T-helper 2 cell treated with Interferon-gamma antibody and Interleukin-4, amounts not matched to agents 5 μg/mL and 100 μg/mL, for 36 hours (primary cell): Measurements from ENCODE around the gene TMEM30B.
A peak's percentile ranks its signal among the peaks of the same experiment; 100 is the strongest.
"Not testable (repeated sequence)": the region's sequence is repeated elsewhere in the genome, so short reads cannot be mapped to it uniquely, and the experiment has no call there.

Experiments
- DNase-seq: peaks from one replicate; pipeline ENCODE4 v3.0.0; 2021; ENCODE audit warnings: low spot score
- H3K27ac Mint-ChIP-seq: one replicate; pipeline ENCODE4 v1.8.0; 2021; ENCODE audit warnings: mild to moderate bottlenecking, mixed read lengths
- H3K27me3 Mint-ChIP-seq: one replicate; pipeline ENCODE4 v1.8.0; 2021; ENCODE audit warnings: low read depth, mixed read lengths
- H3K36me3 Mint-ChIP-seq: one replicate; pipeline ENCODE4 v1.8.0; 2021; ENCODE audit warnings: low read depth, mixed read lengths
- H3K4me1 Mint-ChIP-seq: one replicate; pipeline ENCODE4 v1.8.0; 2021; ENCODE audit warnings: low read depth, mixed read lengths
- H3K4me3 Mint-ChIP-seq: one replicate; pipeline ENCODE4 v1.8.0; 2022; ENCODE audit warnings: mild to moderate bottlenecking, moderate library complexity, mixed read lengths
- H3K9me3 Mint-ChIP-seq: one replicate; pipeline ENCODE4 v1.8.0; 2021; ENCODE audit warnings: mixed read lengths

The TMEM30B gene

DNA sequence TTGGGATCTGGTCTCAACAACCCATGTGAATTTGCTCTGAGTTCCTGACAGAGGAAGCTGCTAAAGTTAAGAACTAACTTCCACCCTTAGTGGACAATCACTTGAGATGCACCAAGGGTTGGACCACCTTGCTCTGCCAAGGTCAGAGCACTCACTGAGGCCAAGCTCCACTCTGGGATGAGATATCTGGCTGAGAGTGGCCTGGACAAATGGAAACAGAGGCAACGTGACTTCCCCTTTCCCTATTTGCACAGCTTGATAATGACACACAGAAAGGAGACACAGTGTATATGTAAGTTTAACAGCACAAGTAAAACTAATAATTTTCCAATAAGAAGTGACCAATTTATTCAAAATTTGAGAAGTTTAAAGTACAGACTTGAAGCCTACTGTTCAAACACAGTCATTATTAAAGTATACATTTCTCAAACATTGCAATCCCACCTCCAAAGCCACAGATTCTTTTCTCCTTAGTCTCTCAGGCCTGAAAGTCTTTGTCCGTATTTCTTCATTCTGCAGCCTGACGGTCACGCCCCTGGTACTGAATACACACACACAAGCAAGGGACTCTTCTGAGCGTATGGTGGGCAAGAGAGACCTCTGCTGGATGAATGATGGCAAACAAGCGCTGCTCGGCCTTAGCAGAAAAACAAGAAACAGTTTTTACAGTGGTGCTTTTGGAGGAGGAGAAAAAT lies 28.6 kb downstream of the TMEM30B start:
- Mint-ChIP-seq H3K27ac (no peak overlapping the region), H3K9me3 (no peaks in the 10 kb centered on the region), H3K4me3 (no peak overlapping the region), H3K4me1 (peaks cover 14% of the 10 kb centered on the region), H3K27me3 (peaks cover 24% of the 10 kb centered on the region), H3K36me3 (no peaks in the 10 kb centered on the region)
- DNase-seq, result peak; percentile 62

DNA sequence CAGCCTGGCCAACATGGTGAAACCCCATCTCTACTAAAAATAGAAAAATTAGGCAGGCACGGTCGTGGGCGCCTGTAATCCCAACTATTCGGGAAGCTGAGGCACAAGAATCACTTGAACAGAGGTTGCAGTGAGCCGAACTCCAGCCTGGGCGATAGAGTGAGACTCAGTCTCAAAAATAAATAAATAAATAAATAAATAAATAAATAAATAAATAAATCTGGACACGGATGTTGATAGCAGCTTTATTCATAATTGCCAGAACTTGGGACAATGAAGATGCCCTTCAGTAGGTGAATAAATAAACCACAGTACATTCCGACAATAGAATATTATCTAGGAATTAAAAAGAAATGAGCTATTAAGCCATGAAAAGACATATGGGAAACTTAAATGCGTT lies 31.1 kb downstream of the TMEM30B start:
- H3K4me1 Mint-ChIP-seq, result peaks cover 15% of the 10 kb centered on the region
- H3K9me3 Mint-ChIP-seq, result no peaks in the 10 kb centered on the region
- H3K27ac Mint-ChIP-seq, result no peak overlapping the region
- H3K4me3 Mint-ChIP-seq, result no peak overlapping the region
- peaks cover 2% of the 10 kb centered on the region for H3K36me3 Mint-ChIP-seq
- DNase-seq, result no peak
- peaks cover 15% of the 10 kb centered on the region for H3K27me3 Mint-ChIP-seq

DNA sequence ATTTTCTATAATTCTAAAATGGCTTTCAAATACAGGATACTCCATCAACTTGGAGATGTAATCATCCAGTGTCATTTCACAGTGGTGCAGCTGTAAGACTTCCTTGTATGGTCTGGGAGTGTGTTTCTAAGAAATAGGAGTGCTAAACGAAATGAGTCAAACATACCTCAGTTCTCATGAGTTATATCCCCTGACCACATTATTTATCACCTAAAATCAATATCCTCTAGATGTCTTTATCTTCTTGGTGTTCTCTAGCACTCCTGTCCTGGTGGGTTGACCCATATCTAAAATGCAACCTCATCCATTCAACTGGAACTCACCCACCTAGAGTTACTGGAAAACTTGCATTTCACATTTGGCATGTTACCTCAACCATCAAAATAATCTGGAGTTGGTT lies 33.2 kb downstream of the TMEM30B start:
- DNase-seq, result peak; percentile 10
- peak overlapping the region; percentile 1 for H3K4me3 Mint-ChIP-seq
- peaks cover 2% of the 10 kb centered on the region for H3K36me3 Mint-ChIP-seq

DNA sequence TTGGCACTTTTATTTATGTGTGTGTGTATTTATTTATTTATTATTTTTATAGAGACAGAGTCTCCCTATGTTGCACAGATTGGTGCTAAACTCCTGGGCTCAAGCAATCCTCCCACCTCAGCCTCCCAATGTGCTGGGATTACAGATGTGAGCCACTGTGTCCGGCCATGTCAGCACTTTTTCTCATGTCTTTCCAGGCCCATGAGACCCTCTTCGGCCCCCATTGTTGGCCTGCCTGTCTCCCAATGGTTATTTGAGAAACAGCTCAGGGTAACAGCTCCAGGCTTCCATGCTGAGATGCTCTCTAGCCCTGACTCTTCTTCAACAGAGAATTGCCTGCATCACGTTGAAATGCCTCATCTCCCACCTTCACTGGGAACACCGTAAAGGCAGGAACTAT lies 34.4 kb downstream of the TMEM30B start:
- Mint-ChIP-seq H3K27me3 (no peaks in the 10 kb centered on the region), H3K4me3 (no peak overlapping the region), H3K27ac (no peak overlapping the region), H3K4me1 (peaks cover 13% of the 10 kb centered on the region), H3K36me3 (peaks cover 6% of the 10 kb centered on the region), H3K9me3 (peaks cover 5% of the 10 kb centered on the region)
- DNase-seq, result no peak

More for the DNA sequence above, 33.2 kb downstream of the TMEM30B start:
- peaks cover 13% of the 10 kb centered on the region for H3K4me1 Mint-ChIP-seq
- H3K9me3 Mint-ChIP-seq, result no peaks in the 10 kb centered on the region
- peak overlapping the region; percentile 53 for H3K27ac Mint-ChIP-seq
- peaks cover 2% of the 10 kb centered on the region for H3K27me3 Mint-ChIP-seq

DNA sequence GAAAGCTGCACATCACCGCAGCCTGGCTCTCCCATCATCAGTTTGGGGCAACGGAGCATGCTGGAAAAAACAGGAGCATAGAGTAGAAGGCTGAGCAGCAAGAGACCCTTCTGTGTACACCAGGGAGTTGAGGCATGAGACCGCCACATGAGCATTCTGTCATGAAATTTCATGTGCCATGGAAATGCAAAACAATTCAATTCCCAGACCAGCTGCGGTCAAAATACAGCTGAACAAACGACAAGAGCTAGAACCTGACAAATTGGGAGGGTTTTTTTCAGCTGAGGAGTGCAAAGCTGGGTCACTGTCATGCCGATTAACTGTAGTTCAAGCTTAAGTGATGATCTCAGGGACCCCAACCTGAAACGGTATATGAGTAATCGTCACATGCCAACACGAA lies 37.1 kb downstream of the TMEM30B start:
- H3K27me3 Mint-ChIP-seq, result no peaks in the 10 kb centered on the region
- no peak overlapping the region for H3K4me3 Mint-ChIP-seq
- no peak for DNase-seq
- peaks cover 30% of the 10 kb centered on the region for H3K9me3 Mint-ChIP-seq
- H3K36me3 Mint-ChIP-seq, result peaks cover 10% of the 10 kb centered on the region
- no peak overlapping the region for H3K27ac Mint-ChIP-seq
- H3K4me1 Mint-ChIP-seq, result peaks cover 13% of the 10 kb centered on the region

DNA sequence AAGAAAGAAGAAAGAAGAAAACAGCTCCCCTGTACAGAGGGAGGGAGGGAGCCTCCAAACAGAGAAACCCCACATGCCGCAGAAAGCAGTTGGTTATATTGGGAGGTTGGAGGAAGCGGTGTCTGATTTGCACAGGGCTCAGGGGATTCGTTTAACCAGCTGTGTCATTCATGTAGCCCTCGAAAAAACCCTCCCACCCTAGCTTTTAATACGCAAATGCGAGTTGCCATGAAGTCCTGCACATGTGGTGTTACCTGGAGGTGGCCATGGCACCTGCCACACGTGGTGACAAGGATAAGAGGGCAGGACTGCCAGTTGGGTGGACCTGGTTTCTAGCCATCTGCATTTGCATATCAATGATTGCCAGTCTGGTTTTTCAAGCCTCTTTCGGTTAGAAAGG lies 40.9 kb downstream of the TMEM30B start:
- Mint-ChIP-seq H3K4me1 (no peaks in the 10 kb centered on the region), H3K36me3 (peaks cover 9% of the 10 kb centered on the region), H3K27me3 (no peaks in the 10 kb centered on the region), H3K4me3 (no peak overlapping the region), H3K9me3 (peaks cover 31% of the 10 kb centered on the region), H3K27ac (no peak overlapping the region)
- no peak for DNase-seq

DNA sequence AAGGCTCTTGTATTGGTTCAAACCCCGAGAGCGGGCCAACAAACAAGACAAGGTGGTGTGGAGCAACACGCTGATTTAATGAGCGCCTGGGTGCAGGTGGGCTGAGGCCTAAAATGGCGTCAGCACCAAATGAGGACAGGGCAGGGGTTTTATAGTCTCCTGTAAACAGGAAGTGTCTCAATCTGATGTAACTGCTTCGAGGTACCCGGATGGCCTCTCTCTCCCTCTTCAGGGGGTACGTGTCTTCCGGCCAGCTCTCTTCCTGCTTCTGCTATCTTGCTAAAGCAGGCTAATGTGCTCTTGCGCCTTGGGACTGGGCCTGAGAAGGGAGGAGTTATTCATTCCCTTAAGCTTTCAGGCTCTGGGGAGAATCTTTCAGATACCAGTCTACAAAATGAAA lies 41.9 kb downstream of the TMEM30B start:
- H3K4me1 Mint-ChIP-seq, H3K36me3 Mint-ChIP-seq, H3K27ac Mint-ChIP-seq, H3K4me3 Mint-ChIP-seq, DNase-seq, H3K27me3 Mint-ChIP-seq: not testable (repeated sequence)
- H3K9me3 Mint-ChIP-seq, result peaks cover 31% of the 10 kb centered on the region

DNA sequence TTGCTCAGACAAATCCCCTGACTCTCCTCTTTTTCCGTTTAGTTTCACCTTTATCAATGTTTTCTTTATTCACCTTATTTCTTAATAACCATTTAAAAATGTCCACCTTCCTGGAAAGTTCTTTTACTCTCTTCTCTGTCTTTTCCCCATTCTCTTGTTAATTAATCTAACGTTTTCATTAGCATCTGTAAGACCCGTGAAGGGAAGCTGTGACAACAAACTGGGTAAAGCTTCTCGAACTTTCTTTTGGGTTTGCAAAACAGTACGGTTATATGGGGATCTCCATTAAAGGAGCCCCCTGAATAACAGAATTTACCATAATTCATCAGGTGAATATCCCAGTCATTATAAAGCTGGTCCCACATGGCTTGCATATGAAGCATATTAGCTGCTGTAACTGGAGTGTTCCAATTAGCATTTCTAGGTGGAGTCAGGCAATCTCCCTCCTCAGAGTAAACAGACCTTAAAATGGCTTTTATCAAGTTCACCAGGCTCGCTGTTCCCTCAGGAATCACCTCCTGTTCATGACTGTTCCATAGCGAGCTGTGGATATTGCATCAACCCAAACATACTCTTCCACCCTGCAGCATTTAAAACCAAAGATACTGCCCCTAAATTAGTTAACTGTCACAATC lies 42.4 kb downstream of the TMEM30B start:
- no peak overlapping the region for H3K4me3 Mint-ChIP-seq
- DNase-seq, result no peak
- H3K27me3 Mint-ChIP-seq, result no peaks in the 10 kb centered on the region
- no peaks in the 10 kb centered on the region for H3K4me1 Mint-ChIP-seq
- H3K36me3 Mint-ChIP-seq, result peaks cover 9% of the 10 kb centered on the region
- H3K9me3 Mint-ChIP-seq, result peaks cover 31% of the 10 kb centered on the region
- no peak overlapping the region for H3K27ac Mint-ChIP-seq

DNA sequence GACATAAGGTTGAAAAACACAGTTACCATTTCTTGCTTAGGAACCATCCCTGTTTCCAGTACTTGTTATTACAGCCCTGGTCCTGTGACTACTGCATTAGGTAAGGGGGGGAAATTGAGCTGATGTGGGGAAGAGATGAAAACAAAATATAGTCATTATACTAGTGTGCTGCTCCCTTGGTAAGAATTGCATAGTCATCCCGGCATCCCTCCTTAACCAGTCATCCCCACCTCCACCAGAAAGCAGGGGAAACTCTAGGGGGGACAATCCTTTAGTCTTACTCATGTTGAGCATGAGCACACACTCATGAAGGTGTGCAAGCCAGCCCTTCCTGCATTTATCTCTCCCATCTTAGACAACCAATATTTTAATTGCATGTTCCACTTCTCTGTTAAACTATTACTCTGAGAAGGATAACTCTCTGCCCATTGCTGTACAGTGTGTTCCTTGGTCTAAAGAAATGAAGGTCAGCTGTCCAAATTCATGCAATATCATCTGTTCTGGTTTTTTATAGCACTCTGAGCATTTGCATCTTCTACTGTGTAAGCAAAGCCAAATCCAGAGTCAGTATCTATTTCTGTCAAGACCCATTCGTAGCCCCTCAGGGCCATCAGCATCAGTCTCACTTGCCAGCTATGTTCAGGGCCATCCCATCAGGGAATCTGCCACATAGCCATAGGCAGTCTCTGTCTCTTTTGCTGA lies 46.8 kb downstream of the TMEM30B start:
- H3K4me1 Mint-ChIP-seq, result peaks cover 3% of the 10 kb centered on the region
- H3K4me3 Mint-ChIP-seq, result no peak overlapping the region
- H3K36me3 Mint-ChIP-seq, result no peaks in the 10 kb centered on the region
- peaks cover 5% of the 10 kb centered on the region for H3K27me3 Mint-ChIP-seq
- no peak overlapping the region for H3K27ac Mint-ChIP-seq
- DNase-seq, result no peak
- peaks cover 5% of the 10 kb centered on the region for H3K9me3 Mint-ChIP-seq

DNA sequence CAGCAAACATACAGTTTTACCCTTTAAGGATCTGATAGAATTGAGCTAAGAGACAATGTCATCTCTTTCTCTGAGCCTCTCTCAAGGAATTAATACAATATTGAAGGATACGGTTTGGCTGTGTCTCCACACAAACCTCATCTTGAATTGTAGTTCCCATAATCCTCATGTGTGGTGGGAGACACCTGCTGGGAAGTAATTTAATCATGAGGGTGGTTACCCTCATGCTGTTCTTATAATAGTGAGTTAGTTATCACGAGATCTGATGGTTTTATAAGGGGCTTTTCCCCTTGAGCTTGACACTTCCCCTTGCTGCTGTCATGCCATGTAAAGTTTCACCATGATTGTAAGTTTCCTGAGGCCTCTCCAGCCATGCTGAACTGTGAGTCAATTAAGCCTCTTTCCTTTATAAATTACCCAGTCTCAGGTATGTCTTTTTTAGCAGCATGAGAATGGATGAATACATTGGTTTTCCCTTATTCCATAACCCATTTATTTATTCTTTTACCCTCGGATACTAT lies 47.6 kb downstream of the TMEM30B start:
- Mint-ChIP-seq H3K36me3 (no peaks in the 10 kb centered on the region), H3K27ac (no peak overlapping the region), H3K9me3 (no peaks in the 10 kb centered on the region), H3K4me1 (peaks cover 3% of the 10 kb centered on the region), H3K4me3 (no peak overlapping the region), H3K27me3 (peaks cover 5% of the 10 kb centered on the region)
- no peak for DNase-seq

DNA sequence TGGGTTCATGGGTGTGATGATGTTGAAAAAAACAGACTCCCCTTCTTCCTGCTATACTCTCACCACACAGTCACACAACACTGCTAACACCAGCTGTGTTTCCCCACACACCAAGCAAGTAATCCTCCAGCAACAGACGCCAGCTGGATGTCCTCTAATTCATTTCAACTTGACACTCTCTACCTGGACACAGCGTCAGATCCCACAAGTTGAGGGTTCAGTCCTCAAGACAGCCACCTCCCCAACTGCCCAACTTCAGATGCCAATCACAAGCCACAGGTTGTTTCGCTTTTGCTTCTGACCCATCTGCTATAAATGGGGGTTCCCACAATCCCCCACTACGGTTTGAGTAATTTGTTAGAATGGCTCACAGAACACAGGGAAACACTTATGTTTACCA lies 49.3 kb downstream of the TMEM30B start:
- peaks cover 5% of the 10 kb centered on the region for H3K27me3 Mint-ChIP-seq
- DNase-seq, result no peak
- no peaks in the 10 kb centered on the region for H3K36me3 Mint-ChIP-seq
- H3K9me3 Mint-ChIP-seq, result no peaks in the 10 kb centered on the region
- H3K4me3 Mint-ChIP-seq, result no peak overlapping the region
- H3K27ac Mint-ChIP-seq, result no peak overlapping the region
- H3K4me1 Mint-ChIP-seq, result peaks cover 3% of the 10 kb centered on the region

DNA sequence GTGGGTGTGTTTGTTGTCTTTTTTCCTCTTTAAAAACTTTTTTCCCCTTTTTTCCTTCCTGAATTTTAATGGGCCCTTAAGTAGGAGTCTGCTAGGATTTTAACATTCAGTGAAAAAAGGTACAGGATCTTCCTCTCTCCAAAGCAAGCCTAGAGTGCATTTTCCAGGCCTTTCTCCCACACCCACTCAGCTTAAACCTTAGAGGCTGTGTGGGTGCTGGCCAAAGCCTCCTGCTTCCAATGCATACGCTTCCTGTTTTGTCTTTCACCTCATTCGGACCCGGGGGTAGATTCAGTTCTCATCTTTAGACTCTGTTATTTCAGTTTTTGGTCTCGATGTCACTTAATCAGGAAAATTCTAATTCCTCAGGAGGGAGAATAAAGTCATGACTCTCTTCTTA lies 51.2 kb downstream of the TMEM30B start:
- Mint-ChIP-seq H3K9me3 (no peaks in the 10 kb centered on the region), H3K4me1 (peaks cover 5% of the 10 kb centered on the region), H3K27ac (no peak overlapping the region), H3K36me3 (no peaks in the 10 kb centered on the region), H3K4me3 (no peak overlapping the region), H3K27me3 (peaks cover 5% of the 10 kb centered on the region)
- DNase-seq, result no peak

DNA sequence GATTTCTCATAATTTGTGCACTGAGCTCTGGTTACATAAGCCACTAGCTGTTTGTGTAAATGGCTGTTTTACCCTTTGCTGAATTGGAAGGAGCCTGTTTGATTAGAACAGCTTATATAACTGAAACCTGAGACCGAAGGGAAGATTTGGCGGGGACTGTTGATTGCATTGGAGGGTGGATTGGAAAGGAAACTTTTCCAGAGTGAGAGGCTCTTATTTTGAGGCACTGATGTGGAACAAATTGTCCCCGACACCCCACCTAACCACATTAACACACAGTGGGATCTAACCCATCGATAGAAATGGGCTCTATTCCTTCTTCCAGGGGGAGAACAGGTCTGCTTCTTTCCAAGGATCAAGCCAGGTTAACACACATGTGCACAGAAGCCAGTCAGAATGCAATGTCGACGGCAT lies 51.7 kb downstream of the TMEM30B start:
- Mint-ChIP-seq H3K36me3 (no peaks in the 10 kb centered on the region), H3K4me1 (peaks cover 5% of the 10 kb centered on the region), H3K27me3 (peaks cover 5% of the 10 kb centered on the region), H3K4me3 (no peak overlapping the region), H3K27ac (no peak overlapping the region), H3K9me3 (no peaks in the 10 kb centered on the region)
- DNase-seq, result no peak

DNA sequence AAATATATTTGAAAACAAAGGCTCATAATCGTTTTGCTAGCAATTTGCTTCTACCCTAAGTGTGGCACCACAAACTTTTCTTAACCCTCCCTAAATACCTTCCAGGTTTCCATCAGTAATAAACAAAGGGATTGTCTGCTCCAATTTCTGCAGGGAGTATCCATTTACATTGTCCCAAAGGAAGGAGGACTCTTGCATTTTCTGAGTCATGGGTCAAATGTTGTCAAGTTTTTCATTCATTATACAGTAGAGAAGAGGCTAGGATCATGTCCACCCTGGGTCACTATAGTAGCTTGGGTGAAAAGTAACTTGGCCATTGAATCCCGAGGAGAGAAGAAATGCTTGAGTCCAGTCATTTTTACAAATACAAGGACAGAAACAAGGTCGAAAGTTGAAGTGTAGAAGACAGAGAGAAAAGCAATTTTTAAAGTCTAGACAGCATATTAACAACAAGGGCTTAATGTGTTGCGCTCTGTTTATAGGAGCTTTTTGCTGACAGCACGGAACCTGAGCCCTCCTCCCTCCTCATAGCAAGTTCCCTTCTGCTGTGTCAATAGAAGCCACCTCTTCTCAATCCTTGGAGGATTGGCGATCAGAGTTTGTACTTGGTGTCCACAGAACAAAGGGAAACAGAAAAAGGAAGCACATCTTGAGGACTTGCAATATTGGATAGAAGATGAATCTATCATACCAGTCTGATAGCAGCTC lies 53.1 kb downstream of the TMEM30B start:
- Mint-ChIP-seq H3K4me3 (no peak overlapping the region), H3K9me3 (no peaks in the 10 kb centered on the region), H3K36me3 (no peaks in the 10 kb centered on the region), H3K4me1 (peaks cover 5% of the 10 kb centered on the region), H3K27me3 (peaks cover 5% of the 10 kb centered on the region), H3K27ac (no peak overlapping the region)
- no peak for DNase-seq
